ENCODE results near the gene SRRM4.

DNA sequence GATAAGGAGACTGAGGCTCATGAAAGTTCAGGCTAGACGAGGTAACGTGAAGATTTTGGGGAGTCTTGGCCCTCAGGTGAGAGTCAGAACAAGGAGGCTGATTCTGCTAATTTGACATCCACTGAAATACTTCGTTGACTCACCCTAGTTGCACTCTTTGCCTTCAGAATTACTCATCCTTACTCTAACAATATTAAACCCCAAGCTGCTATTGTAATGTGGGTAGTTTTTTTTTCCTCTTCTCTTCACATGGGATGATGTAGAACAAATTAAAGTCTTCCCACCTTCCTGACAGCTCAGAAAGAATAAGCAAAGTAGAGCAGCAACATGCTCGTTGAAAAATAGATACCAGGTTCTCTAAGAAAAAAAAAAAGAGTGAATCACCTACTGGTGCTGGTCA lies 22.0 kb upstream of the SRRM4 start:
- TF ChIP-seq EZH2 (IDR thresholded peaks at IDR 0.05; ENCODE audit: low read length) = no peak
- no peak for TF ChIP-seq CTCF (optimal IDR thresholded peaks at IDR 0.05 in 1 of 3, IDR thresholded peaks at IDR 0.05 in 1 of 3, conservative IDR thresholded peaks at IDR 0.05 in 1 of 3; ENCODE audit: extremely low read depth in 1 of 3, insufficient read depth in 2 of 3, low read length in 3 of 3)

All from keratinocyte (primary cell).